Renal pelvis (tissue), 4 donors: ENCODE measurements around the gene AK4. TPM values are rescaled to one million over a fixed set of nuclear protein-coding genes. Genes with fewer than 3 reads are reported as not detected.
A peak's percentile ranks its signal among the peaks of the same experiment; 100 is the strongest.

Experiments used
- DNase-seq: peaks from one replicate; pipeline ENCODE4 v3.0.0-alpha.2; 2013
- polyA plus RNA-seq, 3 donors: library from polyadenylated mRNA; unstranded; fragments of 120-200 nt; gene quantifications; one replicate each; pipeline ENCODE4 v1.2.1, GENCODE V29; 2013; ENCODE audit not compliant: insufficient read length in 3 of 3

AK4 gene
- polyA plus RNA-seq, 3 donors = 44.8 to 69.9 (median 65.8) TPM

DNA sequence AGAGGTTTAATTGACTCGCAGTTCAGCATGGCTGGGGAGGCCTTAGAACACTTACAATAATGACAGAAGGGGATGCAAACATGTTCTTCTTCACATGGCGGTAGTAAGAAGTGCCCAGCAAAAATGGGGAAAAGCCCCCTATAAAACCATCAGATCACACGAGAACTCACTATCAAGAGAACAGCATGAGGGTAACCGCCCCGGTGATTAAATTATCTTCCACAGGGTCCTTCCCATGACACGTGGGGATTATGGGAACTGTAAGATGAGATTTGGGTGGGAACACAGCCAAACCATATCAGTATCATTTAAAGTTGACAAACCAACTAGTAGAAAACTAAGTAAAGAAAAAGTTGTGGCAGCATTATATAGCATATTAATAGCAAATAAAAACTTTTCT is 90.0 kb downstream of the AK4 start:
- DNase-seq = no peak

DNA sequence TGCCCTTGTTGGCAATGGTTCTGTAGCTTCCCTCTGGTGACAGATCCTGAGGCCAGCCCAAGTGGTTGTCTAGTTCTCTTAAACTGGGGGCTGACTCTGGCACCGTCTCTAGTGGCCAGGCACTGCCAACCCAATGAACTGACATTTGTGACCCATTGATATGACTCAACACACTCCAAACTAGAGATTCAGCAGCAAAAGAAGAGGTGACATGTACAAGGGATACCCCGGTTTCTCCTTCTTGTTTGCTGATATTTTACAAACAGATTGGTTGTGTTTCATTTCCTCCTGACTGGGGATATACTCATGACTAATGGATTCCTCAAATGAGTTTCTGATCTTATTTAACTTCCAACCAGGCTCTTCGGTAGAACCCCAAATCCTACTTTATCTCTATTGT is 95.5 kb downstream of the AK4 start:
- no peak for DNase-seq

DNA sequence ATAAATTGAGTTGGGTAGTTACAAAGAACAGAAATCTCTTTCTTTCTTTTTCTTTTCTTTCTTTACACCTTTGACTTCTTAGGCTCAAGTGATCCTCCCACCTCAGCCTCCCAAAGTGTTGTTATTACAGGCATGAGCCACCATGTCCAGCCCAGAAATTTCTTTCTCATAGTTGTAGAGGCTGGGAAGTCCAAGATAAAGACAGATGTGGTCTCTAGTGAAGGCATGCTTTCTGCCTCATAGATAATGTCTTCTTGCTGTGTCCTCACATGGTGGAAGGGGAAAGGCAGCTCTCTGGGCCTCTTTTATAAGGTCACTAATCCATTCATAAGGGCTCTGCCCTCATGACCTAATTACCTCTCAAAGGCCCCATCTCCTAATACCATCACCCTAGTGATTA is 97.3 kb downstream of the AK4 start:
- no peak for DNase-seq

DNA sequence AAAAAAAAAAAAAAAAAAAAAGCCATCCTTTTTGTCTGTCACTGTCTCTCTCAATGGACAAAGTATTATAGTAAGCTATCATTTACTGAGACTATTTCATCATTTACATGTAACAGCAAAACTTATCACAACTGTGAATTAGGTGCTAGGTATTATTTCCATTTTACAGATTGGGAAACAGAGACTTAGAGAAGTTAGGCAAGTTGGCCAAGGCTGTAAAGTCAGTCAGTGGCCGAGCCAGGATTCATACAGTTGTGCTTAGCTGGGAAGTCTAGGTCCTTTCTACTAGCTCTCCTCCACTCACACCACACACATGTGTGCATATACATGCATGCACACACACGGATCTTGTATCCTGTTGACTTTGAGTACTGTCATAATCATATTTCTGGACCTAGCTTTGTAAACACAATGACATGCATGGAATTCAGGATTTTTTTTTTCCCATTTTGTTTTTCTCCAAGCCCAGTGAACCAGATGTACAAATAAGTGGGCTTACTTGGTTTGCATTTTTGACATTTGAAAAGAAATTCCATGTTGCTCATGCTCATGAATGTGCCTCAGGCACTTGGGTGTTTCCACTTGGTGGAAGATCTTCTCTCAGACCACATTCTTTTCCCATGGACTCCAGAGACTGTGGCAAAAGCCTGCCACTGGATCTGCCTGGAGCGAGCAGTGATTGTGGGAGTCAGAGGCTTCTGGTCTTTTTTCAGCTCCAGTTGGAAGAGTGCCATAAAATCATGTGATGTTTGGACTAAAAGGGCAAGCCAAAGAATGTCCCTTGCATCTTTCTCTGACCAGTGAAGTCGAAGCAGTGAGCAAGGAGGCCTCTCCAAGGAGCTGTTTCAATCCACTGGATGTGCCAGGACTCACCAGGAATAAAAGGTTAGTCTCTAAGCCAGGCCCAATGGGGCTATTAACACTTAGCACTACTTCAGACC is 99.7 kb downstream of the AK4 start:
- DNase-seq = peak; percentile 72

DNA sequence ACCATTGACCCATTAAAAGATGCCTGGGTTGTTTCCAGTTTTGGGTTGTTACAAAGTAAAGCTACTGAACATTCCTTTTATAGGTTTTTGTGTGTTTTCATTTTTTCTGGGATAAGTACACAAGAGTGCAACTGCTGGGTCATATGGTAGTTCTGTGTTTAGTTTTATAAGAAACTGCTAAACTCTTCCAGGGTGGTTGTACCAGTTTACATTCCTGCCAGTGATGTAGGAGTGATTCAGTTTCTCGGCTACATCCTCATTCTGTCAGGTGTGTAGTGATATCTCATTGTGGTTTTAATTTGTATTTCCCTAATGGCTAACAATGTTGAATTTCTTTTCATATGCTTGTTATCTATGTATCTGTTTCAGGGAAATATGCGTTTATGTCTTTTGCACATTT is 102.8 kb downstream of the AK4 start:
- no peak for DNase-seq

DNA sequence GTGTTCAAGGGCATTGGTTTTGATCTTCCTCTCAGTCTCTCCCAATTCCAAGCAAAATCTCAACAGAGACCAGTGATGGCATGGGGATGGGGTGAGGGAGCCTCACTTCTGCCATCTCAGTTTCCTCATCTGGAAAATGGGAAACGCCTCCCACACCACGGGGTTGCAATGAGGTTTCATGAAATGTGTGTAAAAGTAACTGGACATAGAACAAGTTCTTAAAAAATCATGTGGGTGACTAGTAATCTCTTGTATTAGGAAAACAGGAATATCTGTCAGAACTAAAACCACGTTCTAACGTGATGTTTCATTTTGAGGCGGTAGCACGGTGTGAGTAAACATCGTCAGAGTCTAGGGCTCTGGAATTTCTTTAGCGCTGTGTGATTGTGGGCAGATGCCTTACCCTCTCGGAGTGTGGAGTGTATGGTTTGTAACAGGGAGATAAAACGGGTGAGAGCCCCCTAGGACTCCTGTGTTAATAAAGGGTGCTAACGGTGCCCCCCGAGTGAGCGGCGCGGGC is 105.9 kb downstream of the AK4 start:
- no peak for DNase-seq

DNA sequence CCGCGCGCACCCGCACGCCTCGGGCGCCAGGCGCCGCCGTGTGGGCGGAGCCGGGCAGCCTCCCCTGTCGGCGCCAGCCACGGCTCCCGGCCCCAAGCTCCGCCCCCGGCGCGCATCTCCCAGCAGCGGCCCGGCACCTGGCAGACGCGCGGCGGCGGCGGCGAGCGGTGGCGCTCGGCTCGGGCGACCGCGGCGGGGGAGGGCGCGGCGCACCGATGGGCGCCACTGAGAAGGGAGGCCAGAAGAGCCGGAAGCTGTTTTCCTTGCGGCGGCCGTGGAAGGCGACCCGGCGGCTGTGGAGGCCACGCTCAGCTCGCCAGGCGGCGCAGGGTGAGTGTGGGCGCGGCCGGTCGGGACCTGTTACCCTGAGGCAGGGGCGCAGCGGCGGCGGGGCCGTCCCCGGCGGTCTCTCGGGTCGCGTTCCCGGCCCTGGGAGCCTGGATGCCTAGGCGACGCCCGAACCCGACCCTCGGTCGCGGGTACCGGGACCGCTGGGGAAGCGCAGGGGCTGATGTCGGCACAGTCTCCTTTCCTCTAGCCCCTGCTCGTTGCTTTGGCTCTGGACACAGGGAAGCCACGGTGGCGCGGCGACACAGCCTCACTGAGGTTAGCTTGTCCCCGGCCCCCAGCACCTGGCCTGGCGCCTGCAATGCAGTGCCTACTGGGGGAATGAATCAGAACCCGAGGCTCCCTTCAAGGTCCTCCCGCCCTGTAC is 106.5 kb downstream of the AK4 start:
- DNase-seq = peak; percentile 69

DNA sequence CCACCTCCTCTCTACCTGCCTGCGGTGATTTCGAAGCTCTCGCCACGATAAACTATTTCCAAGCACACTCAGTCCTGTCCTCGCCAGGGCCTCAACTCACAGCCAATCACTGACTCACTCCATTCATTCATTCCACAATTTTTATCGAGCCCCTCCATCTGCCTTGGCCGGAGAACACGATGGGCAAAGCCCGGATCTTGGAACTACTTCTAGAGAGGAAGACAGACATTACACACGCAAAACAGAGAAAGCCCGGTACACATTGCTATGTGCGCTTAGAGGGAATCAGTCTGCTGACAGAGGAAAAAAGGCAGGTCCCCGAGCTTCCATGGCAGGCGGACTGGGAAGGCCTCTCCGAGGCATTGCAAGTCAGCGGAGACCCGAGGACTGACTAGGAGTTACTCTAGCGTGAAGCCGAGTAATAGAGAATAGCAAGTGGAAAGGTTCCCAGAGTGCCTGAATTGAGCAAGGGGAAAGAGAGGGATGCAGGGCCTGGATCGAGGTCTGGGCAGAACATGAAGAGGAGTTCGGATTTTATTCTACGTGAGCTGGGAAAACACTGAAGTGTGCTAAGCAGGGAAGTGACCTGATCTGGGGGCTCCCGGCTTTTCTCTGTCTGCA is 107.1 kb downstream of the AK4 start:
- DNase-seq = peak; percentile 40

DNA sequence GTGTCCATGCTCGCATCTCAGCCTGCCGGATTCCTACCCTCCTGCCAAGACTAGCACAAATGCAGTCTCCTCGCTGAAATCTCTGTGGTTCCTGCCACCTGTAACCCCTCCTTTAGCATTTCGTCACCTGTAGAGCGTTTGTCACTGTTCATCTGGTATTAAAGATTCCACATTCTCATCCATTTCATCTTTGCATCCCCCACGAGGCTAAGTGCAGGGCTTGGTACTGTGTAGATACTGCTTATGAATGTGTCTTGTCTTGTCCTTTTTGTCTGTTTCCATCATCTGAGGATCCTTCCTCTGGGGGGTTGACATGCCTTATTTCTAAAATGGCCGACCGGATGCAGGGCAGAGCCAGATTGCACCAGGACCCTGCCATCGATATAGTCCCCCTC is 107.7 kb downstream of the AK4 start:
- no peak for DNase-seq

DNA sequence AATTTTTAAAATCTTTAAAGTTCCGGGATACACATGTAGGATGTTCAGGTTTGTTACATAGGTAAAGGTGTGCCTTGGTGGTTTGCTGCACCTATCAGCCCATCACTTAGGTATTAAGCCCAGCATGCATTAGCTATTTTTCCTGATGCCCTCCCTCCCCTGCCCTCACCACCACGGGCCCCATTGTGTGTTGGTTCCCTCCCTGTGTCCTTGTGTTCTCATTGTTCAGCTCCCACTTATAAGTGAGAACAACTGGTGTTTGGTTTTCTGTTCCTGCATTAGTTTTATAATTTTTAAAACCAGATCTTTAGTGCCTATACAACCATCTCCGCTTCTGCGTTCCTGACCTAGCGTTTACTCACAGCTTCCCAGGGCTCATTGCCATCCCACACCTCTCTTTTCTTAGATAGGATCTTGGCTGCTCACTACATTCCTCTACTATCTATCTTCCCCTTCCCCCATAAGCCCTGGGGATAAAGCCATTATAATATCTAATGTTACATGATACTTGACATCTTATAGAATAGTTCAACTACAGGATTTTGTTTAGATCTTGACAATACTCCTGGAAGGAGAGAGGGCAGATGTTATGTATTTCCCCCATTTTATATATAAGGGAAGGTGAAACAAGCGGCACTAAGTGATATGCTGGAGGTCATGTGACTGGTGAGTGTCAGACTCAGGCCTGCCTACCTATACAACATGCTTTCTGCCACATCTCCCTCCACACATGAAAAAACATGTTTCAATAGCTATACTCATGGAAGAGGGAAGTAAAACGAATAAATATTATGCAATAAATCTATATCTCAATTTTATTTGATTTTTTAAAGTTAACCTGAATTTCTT is 109.1 kb downstream of the AK4 start:
- no peak for DNase-seq

DNA sequence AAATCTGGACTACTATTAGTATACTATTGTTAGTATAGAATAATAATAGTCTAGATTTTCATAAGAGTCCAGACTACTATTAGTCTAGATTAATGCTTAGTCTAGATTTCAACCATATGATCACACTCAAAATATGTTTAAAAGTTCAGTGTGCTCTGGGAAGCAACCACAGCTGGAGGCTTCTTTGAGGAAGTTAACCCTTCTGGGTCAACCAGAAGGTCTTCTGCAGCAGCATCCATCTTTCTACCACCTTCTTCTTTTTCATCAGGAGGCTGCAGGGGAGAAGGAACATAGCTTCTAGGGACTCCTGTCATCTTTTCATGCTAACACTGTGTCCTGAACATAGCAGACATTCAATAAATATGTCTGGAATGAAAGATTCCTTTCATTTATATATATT is 110.1 kb downstream of the AK4 start:
- no peak for DNase-seq

DNA sequence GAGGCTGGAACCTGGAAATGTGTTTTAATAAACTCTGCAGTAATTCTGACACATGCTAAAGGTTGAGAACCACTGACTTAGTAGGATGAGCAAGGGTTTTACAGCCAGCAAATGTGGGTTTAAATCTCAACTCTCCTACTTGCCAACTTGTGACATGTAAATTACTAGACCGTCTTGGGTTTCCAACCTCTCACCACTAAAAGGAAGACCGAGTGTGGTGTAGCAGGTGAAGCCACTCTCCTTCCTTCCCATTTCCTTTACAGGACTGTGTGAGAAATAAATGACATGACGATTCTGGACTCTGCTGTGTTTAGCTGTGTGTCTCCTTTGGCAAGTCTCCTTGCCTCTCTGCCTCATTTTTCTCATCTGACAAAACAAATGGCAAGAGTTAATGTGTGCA is 111.8 kb downstream of the AK4 start:
- DNase-seq = no peak

DNA sequence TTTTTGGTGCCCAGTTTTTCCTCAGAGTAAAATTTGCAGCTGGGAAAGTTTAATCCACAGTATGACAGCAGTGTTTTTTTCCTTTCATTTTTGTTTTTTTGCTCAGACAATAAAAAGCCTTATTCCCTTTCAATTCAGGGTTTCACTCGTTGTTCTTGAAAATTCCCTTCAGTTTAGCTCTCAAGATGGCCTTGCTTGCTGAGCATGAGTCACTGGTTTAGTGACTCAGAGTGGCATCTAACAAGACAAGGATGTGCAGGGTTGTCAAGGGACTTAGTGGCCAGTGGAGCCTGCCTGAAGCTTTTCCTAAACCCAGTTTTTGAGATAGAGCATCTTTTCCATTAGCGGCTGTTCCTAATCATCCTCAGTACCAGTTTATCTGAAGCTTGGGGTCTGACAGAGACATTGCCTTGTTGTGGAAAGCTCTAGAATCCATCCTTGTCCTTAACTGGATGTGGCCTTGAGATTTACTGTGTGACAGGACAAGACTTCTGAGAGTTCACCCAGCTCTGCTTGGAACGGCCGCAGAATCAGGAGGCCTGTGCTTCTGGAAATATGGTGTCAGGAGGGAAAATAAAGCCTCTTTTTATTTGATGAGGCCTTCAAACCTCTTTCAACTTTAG is 113.0 kb downstream of the AK4 start:
- DNase-seq = no peak

DNA sequence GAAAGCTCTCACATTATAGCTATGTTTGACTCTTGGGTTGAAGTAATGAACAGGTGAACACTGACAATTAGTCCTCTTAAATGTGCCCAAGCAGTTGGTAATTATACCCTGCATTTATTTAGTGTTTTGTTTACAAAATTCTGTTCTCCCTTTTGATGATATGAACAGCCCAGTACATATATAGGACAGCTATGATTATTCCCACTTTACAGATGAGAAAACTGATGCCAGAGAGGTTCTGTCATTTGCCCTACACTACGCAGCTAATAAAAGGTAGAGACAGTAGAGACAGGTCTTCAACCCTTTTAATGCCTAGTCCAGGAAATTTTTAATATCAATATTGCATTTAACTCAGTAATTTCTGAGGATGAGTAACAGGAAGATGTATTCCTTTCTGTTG is 115.3 kb downstream of the AK4 start:
- no peak for DNase-seq

DNA sequence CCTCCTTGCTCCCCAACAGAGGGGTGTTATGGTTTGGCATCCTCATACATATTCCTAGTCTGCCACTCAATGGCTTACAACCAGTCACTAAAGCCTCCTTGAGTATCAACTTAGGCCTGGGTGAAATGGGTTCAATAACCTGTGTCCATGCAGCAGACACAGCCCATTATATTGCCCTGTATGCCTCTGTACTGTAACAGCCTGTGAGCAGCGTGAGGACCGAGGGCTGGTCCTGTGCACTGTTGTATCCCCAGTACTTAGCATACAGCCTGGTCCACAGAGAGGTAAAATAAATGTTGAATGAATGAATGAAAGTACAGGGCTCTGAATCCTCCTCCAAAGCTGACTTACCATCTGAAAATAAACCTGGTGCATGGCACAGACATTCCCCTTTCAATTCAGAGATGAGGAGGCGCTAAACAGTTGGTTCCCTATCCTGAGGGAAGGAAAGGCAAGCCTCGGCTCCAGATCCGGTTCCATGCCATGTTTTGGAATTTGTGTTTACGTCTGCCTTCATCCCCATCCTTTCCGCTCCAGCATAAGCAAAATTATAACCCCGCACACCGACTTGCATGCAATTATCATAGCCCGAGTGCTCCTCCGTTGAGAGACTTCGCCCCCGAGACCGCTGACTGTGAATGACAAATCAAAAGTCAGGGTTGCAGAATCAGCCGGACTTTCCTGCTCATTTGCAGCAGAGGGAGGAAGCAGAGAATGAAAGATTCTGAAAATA is 116.4 kb downstream of the AK4 start:
- DNase-seq = no peak

DNA sequence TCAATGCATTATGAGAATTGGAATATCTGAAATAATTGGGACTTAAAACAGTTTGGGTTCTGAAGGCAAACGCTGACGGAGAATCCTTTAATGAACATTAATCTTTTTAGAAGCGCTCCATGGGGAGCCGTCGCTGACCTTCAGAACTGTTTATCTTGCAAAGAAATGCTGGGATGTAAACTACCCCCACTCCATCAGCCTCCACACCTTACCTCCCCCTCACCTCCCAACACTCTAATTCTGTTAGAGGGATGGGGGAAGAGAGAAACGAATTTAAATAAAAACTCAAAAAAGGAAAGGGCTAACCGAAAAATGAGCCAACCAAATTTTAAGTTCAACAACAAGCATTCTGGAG is 117.3 kb downstream of the AK4 start:
- no peak for DNase-seq

DNA sequence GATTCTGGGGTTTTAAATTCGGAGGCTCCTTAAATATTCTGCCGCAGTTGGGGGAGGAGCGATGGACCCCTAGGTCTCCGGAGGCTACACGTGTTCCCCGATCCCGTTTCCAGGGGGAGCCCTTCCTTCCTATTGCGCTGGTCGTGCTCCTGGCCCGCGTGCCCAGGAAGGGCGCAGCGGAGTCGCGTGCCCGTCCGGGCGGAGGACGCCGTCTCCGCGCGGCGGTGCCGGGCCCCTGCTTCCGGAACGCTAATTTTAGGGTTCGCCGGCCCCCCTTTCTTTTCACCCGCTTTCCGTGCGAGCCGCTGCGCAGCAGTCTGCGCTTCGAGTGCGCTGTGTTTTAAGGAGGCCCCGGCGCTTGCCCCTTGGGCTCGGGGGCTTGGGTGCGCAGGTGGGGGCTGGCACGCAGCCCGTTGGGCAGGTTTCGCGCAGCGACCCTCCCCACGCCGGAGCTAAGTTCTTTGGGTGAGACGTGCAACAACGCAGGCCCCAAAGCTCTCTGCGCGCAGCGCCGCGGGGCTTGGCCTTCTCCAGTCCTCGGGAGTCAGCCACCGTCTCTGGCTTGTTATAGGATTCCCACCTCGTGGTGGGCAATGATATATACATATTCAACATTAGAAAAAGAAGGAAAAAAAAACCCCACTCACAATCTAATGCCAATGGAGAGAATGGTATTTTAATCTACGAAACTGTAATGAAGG is 117.8 kb downstream of the AK4 start:
- DNase-seq = no peak

DNA sequence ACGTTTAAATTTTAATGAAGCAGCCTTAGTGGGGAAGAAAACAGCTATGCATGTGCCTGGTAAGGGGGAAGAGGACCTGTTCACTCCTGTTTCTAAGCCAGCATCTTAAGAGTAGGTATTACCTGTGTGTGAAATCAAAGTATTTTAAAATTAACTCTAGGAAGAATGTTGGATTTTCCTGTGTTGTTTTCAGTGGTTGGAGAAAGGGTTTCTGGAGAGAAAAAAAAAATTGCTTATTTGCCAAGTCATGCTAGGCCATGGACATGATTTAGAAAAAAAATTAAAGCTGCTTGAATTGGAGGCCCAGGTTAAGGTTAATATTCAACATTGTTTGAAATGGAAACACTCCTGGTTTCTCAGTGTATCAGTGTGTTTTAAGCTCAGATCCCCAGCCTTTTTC is 118.5 kb downstream of the AK4 start:
- no peak for DNase-seq

DNA sequence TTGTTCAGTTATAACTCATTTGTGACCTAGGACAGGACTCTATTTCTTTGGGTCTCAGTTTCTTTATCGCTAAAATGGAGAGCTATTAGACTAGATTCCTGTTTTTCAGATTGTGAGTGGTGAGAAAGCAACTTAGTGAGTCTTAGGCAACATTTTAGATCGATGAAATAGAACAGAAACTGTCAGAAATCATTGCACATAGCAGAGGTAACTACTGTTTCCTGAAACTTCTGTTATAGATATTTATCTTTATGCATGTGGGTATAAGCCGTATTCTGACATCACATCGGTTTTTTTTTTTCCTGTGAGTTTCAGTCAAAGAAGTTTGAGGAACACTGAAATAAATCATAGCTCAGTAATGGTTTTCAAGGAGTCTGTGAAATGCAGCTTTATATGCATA is 119.3 kb downstream of the AK4 start:
- DNase-seq = no peak

DNA sequence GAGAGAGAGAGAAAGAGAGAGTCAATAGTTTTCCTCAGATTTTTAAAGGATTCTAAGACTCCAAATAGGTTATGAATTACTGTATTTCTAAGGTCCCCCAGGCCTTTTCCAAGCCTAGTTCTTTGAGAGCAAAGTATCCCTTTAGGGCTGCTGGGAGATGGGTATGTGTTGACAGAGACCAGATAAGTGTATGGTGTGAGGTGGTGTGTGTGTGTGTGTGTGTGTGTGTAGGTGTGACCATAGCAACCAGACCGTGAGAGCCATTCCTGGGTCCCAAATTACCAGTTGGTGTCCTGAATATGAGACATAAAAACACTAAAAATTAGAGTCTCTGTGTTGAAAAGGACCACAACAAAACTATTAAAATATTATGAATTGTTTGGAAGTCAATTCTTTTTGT is 119.7 kb downstream of the AK4 start:
- DNase-seq = no peak
